GM18867 (cell line): ENCODE data around the gene BPHL.
"Not testable (repeated sequence)": the region's sequence is repeated elsewhere in the genome, so short reads cannot be mapped to it uniquely, and the experiment has no call there.

Source experiments
- ATAC-seq: cut with Tn5 transposase; IDR thresholded peaks from one replicate; pipeline ENCODE4 v1.9.1; 2021; ENCODE audit warnings: mild to moderate bottlenecking, moderate library complexity; ENCODE audit not compliant: unreplicated experiment

The BPHL gene

DNA sequence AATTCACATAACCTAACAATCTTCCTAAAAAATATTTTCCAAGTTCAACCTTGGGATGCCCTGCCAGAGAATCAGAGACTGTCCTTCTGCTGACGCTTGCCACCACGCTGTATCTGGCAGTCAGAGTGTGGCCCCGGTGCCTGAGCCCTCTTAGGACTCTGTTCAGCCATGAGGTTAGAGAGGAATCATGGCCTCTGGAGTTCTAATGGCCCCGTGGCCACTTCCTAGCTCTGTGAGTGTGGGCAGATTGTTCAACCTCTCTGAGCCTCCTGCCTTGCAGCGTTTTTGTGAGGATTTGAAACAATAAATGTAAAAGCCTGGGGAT lies 2.2 kb downstream of the BPHL start:
- ATAC-seq = no peak

DNA sequence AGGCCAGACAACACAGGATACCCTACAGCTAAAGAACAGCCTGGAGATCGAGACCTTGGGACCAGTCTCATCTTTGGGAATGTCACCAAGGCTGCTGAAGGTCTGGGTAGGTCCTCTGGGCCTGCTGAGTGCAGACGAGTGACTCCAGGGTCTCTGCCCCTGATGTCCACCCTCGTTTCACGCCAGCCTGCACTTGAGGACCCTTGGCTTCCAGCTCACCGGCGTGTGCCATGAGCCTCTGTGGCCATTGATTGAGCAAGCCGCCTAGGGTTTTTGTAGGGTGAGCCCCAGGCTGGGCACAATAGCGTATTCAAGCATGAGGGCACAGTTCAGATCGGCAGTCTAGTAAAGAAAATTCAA lies 4.3 kb downstream of the BPHL start:
- ATAC-seq = no peak

- ATAC-seq = no peak
Measured at GRCh38 chr6:3124667-3125066, 6.2 kb downstream of the BPHL start.

DNA sequence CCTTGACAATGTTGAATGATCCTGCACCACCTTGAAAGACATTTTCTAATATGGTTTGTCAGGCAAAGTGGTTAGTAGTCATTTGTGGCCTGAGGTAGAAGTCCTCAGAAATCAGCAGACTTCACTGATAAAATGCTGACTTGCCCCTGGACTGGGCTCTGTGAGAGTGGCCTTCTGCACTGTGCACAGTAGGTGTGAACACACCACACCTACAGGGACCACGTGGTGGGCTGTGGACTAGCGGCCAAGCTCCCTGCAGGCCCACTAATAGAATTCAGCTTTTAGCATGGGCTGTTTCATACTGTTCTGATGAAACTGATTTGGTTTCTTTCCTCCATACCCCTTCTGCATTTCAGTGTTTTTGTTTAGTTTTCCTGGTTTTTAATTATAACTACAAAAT lies 7.3 kb downstream of the BPHL start:
- ATAC-seq = no peak

GRCh38 chr6:3128356-3129108 lies 10.0 kb downstream of the BPHL start:
- ATAC-seq = no peak

- no peak for ATAC-seq
Measured at GRCh38 chr6:3131695-3132094, 13.2 kb downstream of the BPHL start.

GRCh38 chr6:3133515-3133914 lies 15.0 kb downstream of the BPHL start:
- no peak for ATAC-seq

DNA sequence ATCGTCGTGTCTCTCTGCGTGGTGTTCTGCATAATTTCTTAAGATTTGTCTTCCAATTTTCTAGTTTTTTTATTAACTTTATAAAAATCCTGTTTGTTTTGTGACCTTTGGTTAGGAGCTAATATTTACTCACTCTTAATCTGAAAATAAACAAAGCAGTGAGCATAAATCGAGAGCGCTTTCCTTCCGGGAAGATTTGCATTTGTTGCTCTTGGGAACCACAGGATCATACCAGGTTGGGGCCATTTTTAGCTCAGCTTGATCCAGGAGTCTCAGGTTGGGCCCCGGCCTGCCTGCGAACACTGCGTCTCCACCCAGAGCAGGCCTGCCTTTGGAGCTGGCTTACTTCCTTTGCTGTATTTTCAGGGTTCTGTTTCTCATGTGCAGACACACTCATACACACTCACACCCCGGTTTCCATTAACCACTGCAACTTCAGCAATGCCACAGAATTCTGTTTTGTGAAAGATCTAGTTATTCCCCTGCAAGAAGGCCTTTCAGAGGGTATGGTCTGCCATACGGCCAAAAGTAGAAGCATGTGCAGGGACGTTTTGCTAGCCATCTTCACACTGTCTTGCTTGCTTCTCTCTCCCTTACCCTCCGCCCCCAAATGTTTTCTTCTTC lies 17.3 kb downstream of the BPHL start:
- ATAC-seq = no peak

DNA sequence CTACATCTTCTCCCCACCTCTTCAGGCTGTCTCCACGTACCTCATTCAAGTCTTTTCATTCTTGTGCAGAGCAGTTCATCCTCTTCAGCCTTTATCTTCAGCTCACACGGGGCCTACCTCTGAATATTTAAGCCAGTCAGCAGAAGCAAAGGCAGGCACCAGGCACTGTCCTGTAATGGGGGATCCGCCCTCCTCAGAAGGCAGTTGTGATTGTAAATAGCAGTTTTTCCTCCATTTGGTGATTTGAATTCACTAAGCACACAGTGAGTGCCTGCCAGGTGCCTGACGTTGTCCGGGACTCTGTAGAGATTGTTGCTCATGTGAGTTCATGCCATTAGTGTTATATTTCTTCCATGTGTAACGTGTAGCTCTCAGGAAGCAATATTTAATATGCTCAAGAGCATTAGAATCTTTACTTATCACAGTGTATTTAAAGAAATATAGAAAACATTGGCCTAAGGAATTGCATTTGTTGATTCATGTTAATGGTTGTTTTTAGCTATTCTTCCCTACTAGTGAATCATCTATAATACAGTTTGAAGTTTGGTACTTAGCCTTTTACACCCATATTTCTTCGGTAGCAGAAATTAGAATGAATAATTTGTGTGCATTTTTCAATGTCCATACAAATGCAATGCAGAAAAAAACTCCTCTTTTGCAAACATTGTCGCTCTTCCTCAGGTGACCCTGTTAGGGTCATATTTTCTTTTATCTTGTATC lies 17.9 kb downstream of the BPHL start:
- ATAC-seq = no peak

DNA sequence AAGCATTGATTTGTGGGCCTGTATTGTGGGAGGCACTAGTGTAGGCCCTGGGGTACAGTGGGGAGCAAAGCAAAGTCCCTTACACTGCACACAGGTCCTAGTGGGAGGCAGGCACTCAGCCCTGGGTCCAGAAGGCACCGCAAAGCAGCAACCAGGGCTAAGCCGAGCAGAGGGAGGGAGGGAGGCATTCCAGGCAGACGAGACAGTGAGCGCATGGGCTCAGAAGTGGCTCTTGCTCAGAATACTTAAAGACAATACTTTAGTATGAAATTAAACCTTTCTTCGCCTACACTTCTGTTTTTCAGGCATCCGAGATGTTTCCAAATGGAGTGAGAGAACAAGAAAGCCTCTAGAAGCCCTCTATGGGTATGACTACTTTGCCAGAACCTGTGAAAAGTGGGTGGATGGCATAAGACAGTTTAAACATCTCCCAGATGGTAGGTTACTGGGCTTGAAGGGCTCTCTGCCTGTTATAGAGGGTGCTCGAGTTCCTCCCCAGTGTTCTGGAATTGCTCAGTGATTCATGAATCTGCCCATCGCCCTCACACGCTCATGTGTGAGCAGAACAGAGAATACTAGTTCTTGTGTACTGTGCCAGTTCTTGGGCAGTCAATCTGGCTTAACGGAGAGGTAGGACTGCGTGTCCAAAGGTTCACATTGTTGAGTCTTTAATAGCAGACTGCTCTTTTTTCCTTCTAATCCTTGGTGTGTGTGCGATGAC lies 18.7 kb downstream of the BPHL start:
- no peak for ATAC-seq

GRCh38 chr6:3137873-3138272 lies 19.4 kb downstream of the BPHL start:
- not testable (repeated sequence) for ATAC-seq

DNA sequence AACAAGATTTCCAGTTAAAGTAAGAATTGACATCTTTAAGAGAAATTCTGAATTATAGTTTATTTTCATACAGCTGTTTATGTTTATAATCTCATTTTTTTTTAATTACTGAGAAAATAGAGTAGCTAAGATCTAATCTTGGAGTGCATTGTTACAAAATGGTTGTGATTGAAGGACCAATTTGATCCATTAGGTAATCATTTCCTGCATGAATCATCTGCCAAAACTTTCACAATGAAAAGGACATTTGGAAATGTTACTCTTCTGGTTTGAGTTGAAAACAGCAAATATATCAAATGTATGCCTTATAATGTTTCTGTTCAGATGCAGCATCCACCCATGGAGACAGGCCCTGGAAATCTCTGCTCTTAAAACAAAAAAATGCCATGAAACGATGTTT lies 19.8 kb downstream of the BPHL start:
- ATAC-seq = no peak

DNA sequence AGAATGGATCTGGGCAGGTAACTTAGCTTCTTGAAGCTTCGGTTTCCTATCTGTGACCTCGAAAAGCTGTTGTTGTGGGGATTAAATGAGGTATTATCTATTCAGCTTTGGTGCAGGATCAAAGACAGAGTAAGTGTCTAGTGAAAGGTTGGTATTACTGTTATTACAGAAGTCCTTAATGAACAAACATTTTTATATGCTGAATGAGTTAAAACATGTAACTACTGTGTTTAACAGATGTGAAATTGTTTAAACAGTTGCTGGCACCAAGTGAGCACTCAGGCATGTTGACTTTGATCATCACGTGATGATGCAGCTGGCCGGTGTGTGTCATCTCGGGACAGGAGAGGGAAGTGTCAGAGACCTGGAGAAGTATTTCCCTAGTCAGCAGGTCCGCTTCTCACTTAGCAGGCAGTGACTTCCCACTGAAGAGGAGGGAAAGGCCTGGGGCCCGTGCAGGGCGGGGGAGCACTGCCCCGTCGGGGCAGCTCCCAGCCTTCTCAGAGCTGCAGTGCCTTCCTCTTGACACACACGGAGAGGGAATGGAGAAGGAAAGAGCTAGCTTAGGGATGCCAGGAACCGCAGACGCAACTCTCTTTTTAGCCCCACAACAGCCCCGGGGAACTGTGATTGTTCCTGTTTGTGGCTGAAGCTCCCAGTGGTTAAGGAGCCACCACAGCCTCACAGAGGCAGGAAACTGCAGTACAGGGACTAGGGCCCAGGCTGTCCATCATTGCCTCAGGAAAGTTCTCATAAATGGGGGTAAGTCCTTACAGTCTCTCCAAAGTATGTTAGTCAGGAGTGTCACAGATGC lies 20.8 kb downstream of the BPHL start:
- no peak for ATAC-seq

- ATAC-seq = no peak
Measured at GRCh38 chr6:3140201-3140600, 21.7 kb downstream of the BPHL start.

DNA sequence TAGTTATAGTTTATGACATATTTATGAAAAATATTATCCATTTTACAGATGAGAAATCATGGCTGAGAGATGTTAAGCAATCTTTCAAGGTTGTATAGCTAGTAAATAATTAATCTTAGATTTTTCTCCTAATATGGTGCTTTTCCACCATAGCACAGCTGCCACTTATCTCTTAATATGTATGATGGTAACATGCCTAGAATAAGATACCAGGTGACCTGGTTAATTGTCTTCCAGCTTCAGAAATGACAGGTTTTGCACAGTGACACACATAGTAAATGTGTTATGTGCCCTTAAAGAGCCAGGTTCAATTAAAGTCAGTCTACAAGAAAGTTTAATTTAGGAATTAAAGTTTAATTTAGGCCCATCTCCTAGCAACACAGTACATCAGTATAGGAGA lies 24.0 kb downstream of the BPHL start:
- no peak for ATAC-seq

DNA sequence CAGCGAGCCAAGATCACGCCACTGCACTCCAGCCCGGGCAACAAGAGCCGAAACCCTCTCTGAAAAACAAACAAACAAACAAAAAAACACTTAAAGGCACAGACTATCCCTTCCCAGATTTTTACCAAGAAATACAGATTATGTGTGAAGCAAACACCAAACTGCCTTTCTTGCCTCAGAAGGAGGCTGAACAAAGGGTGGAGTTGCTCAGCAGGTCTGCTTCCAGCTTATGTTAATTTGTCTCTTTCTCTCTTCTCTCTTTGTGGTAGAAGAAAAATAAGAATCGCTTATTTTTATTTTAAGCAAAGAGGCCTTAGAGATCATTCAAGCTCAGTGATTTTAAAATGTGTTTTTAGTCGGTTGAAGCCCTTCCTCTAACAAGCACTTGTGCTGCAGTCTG lies 24.6 kb downstream of the BPHL start:
- ATAC-seq = no peak

DNA sequence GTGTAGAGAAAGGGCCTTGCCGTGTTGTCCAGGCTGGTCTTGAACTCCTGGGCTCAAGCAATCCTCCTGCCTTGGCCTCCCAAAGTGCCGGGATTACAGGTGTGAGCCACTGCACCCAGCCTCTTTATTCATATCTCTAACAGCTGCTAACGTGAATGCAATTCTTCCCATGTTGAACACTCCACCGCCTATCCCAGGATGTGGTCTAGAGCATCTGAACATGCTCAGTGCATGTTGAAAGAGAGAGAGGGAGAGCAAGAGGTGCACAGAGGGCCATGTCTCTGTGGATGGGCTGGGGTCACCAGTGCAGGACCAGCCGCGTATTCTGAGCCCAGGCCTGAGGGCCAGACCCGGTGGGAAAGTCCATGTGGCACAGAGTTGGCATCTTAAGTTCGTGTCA lies 26.1 kb downstream of the BPHL start:
- ATAC-seq = no peak

- ATAC-seq = no peak
Measured at GRCh38 chr6:3147914-3148757, 29.6 kb downstream of the BPHL start.

DNA sequence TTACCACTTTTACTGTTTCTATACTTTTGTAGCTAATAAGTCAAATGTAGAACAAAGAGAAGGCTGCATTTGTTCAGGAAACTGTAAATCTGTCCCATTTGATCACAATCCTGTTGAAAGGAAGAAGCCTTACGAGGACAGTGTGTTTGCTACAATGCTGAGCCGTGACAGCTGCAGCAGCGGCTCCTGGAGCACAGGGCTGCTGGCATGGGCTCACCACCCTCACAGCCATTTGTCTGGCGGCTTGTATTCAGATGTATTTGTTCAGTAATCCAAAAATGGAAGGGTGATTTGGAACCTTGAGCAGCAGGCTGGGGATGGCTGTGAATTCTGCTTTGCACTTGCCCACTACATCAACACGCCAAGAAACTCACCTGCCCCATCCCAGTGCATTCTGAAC lies 33.2 kb downstream of the BPHL start:
- ATAC-seq = no peak

DNA sequence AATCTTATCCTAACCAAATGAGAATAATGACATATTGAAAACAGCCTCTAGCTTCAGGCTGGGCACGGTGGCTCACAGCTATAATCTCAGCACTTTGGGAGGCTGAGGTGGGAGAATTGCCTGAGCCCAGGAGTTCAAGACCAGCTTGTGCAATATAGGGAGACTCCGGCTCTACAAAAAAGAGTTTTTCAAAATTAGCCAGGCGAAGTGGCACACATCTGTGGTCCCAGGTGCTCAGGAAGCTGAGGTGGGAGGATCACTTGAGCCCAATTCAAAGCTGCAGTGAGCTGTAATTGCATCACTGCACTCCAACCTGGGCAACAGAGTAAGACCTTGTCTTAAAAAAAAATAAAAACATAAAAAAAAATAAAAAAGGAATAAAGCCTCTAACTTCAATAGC lies 34.2 kb downstream of the BPHL start:
- ATAC-seq = no peak
